Measurements from ENCODE around the gene FAM120B.

FAM120B gene

GRCh38 chr6:170362121-170362520 is 55.6 kb downstream of the FAM120B start:
- no peak for DNase-seq

GRCh38 chr6:170363255-170363654 is 56.7 kb downstream of the FAM120B start:
- no peak for DNase-seq

GRCh38 chr6:170365121-170365520 is 58.6 kb downstream of the FAM120B start:
- no peak for DNase-seq

GRCh38 chr6:170365593-170365992 is 59.0 kb downstream of the FAM120B start:
- no peak for DNase-seq

GRCh38 chr6:170366248-170366960 is 59.8 kb downstream of the FAM120B start:
- DNase-seq = no peak

- DNase-seq = no peak
These were observed 60.7 kb downstream of the FAM120B start for GRCh38 chr6:170367241-170367640.

- DNase-seq = no peak
These were observed 62.0 kb downstream of the FAM120B start for GRCh38 chr6:170368544-170368943.

- DNase-seq = no peak
These were observed 62.8 kb downstream of the FAM120B start for GRCh38 chr6:170369403-170369802.

- DNase-seq = no peak
These were observed 63.9 kb downstream of the FAM120B start for GRCh38 chr6:170370416-170370815.

GRCh38 chr6:170371080-170371479 is 64.5 kb downstream of the FAM120B start:
- DNase-seq = no peak

- peak; percentile 40 for DNase-seq
These were observed 65.0 kb downstream of the FAM120B start for GRCh38 chr6:170371588-170371987.

- DNase-seq = no peak
These were observed 66.1 kb downstream of the FAM120B start for GRCh38 chr6:170372380-170373325.

GRCh38 chr6:170374571-170375444 is 68.2 kb downstream of the FAM120B start:
- no peak for DNase-seq

- DNase-seq = no peak
These were observed 69.1 kb downstream of the FAM120B start for GRCh38 chr6:170375661-170376060.

- no peak for DNase-seq
These were observed 70.0 kb downstream of the FAM120B start for GRCh38 chr6:170376386-170377043.

- DNase-seq = no peak
These were observed 71.9 kb downstream of the FAM120B start for GRCh38 chr6:170378502-170378901.

GRCh38 chr6:170381562-170381961 is 75.0 kb downstream of the FAM120B start:
- no peak for DNase-seq

GRCh38 chr6:170383466-170384035 is 77.0 kb downstream of the FAM120B start:
- no peak for DNase-seq

GRCh38 chr6:170385506-170385905 is 78.9 kb downstream of the FAM120B start:
- DNase-seq = no peak

- no peak for DNase-seq
These were observed 81.6 kb downstream of the FAM120B start for GRCh38 chr6:170388113-170388512.

GRCh38 chr6:170393033-170393432 is 86.5 kb downstream of the FAM120B start:
- DNase-seq = no peak

GRCh38 chr6:170393807-170394399 is 87.3 kb downstream of the FAM120B start:
- DNase-seq = no peak
